ENCODE measurements around the gene CCDC63.

Gene CCDC63

GRCh38 chr12:110880651-110881050 lies 33.9 kb downstream of the CCDC63 start:
- no peak for DNase-seq (ENCODE audit: extremely low read depth in 1 of 2, low read depth in 1 of 2)

GRCh38 chr12:110883251-110883650 lies 36.5 kb downstream of the CCDC63 start:
- DNase-seq (ENCODE audit: extremely low read depth in 1 of 2, low read depth in 1 of 2) = no peak

- no peak for DNase-seq (ENCODE audit: extremely low read depth in 1 of 2, low read depth in 1 of 2)
Observed at GRCh38 chr12:110885152-110885840, 38.5 kb downstream of the CCDC63 start.

GRCh38 chr12:110888256-110888991 lies 41.6 kb downstream of the CCDC63 start:
- DNase-seq (ENCODE audit: extremely low read depth in 1 of 2, low read depth in 1 of 2) = no peak

- no peak for DNase-seq (ENCODE audit: extremely low read depth in 1 of 2, low read depth in 1 of 2)
Observed at GRCh38 chr12:110889361-110889760, 42.6 kb downstream of the CCDC63 start.

GRCh38 chr12:110893956-110894355 lies 47.2 kb downstream of the CCDC63 start:
- DNase-seq (ENCODE audit: extremely low read depth in 1 of 2, low read depth in 1 of 2) = no peak

- no peak for DNase-seq (ENCODE audit: extremely low read depth in 1 of 2, low read depth in 1 of 2)
Observed at GRCh38 chr12:110896559-110896958, 49.8 kb downstream of the CCDC63 start.

GRCh38 chr12:110901401-110901800 lies 54.6 kb downstream of the CCDC63 start:
- DNase-seq (ENCODE audit: extremely low read depth in 1 of 2, low read depth in 1 of 2) = no peak

- DNase-seq (ENCODE audit: extremely low read depth in 1 of 2, low read depth in 1 of 2) = no peak
Observed at GRCh38 chr12:110903511-110903910, 56.7 kb downstream of the CCDC63 start.

- no peak for DNase-seq (ENCODE audit: extremely low read depth in 1 of 2, low read depth in 1 of 2)
Observed at GRCh38 chr12:110906083-110906482, 59.3 kb downstream of the CCDC63 start.

- no peak for DNase-seq (ENCODE audit: extremely low read depth in 1 of 2, low read depth in 1 of 2)
Observed at GRCh38 chr12:110906516-110906915, 59.7 kb downstream of the CCDC63 start.

- DNase-seq (ENCODE audit: extremely low read depth in 1 of 2, low read depth in 1 of 2) = no peak
Observed at GRCh38 chr12:110906985-110907384, 60.2 kb downstream of the CCDC63 start.

GRCh38 chr12:110907583-110907982 lies 60.8 kb downstream of the CCDC63 start:
- no peak for DNase-seq (ENCODE audit: extremely low read depth in 1 of 2, low read depth in 1 of 2)

GRCh38 chr12:110908377-110909152 lies 61.8 kb downstream of the CCDC63 start:
- no peak for DNase-seq (ENCODE audit: extremely low read depth in 1 of 2, low read depth in 1 of 2)

GRCh38 chr12:110912263-110912662 lies 65.5 kb downstream of the CCDC63 start:
- no peak for DNase-seq (ENCODE audit: extremely low read depth in 1 of 2, low read depth in 1 of 2)

- no peak for DNase-seq (ENCODE audit: extremely low read depth in 1 of 2, low read depth in 1 of 2)
Observed at GRCh38 chr12:110913119-110914056, 66.6 kb downstream of the CCDC63 start.

- no peak for DNase-seq (ENCODE audit: extremely low read depth in 1 of 2, low read depth in 1 of 2)
Observed at GRCh38 chr12:110916295-110916875, 69.6 kb downstream of the CCDC63 start.

- no peak for DNase-seq (ENCODE audit: extremely low read depth in 1 of 2, low read depth in 1 of 2)
Observed at GRCh38 chr12:110917467-110917866, 70.7 kb downstream of the CCDC63 start.

GRCh38 chr12:110917961-110918360 lies 71.2 kb downstream of the CCDC63 start:
- DNase-seq (ENCODE audit: extremely low read depth in 1 of 2, low read depth in 1 of 2) = no peak

- no peak for DNase-seq (ENCODE audit: extremely low read depth in 1 of 2, low read depth in 1 of 2)
Observed at GRCh38 chr12:110919720-110920119, 72.9 kb downstream of the CCDC63 start.

Measured in activated CD8-positive, alpha-beta memory T cell treated with anti-CD3 and anti-CD28 coated beads for 1 hour (primary cell).